D721Med (cell line): ENCODE results near the gene HMGXB3.
A peak's percentile ranks its signal among the peaks of the same experiment; 100 is the strongest.
"Not testable (repeated sequence)": the region's sequence is repeated elsewhere in the genome, so short reads cannot be mapped to it uniquely, and the experiment has no call there.

Experiments used
- DNase-seq: peaks from one replicate; pipeline ENCODE4 v3.0.0; 2011; ENCODE audit warnings: low spot score; ENCODE audit not compliant: insufficient read length
- FAIRE-seq: peaks from 2 replicates; lab custom pipeline; 2011; peaks lifted over from hg19 to GRCh38; lab: Jason Lieb, UNC
- TF ChIP-seq, protein P1 (sequence below): IDR thresholded peaks from 2 replicates; pipeline ENCODE4 v1.5.1; 2012; ENCODE audit warnings: mild to moderate bottlenecking, control low read depth; ENCODE audit not compliant: insufficient read depth; ENCODE audit errors: missing control alignments

HMGXB3 gene

DNA sequence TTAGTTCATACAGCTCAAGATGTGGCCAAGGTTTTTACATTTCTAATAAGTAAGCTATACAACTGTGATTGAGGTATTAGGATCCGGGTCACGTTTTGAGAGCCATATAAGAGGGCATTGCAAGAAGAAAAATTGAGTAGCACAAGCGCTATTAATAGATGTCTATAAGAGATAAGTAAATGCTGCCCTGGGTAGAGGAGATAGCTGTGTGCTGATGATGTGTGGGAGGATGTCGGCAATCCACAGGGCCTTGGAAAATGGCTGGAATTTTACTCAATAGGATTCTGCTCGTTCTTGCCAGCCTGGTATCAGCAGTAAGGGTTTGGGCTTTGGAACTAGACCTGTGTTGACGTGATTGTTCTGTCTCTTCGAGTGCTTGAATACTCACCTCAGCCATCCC is 44.2 kb downstream of the HMGXB3 start:
- FAIRE-seq (no peak), DNase-seq (no peak)
- TF ChIP-seq, protein P1, sequence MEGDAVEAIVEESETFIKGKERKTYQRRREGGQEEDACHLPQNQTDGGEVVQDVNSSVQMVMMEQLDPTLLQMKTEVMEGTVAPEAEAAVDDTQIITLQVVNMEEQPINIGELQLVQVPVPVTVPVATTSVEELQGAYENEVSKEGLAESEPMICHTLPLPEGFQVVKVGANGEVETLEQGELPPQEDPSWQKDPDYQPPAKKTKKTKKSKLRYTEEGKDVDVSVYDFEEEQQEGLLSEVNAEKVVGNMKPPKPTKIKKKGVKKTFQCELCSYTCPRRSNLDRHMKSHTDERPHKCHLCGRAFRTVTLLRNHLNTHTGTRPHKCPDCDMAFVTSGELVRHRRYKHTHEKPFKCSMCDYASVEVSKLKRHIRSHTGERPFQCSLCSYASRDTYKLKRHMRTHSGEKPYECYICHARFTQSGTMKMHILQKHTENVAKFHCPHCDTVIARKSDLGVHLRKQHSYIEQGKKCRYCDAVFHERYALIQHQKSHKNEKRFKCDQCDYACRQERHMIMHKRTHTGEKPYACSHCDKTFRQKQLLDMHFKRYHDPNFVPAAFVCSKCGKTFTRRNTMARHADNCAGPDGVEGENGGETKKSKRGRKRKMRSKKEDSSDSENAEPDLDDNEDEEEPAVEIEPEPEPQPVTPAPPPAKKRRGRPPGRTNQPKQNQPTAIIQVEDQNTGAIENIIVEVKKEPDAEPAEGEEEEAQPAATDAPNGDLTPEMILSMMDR: no peak

DNA sequence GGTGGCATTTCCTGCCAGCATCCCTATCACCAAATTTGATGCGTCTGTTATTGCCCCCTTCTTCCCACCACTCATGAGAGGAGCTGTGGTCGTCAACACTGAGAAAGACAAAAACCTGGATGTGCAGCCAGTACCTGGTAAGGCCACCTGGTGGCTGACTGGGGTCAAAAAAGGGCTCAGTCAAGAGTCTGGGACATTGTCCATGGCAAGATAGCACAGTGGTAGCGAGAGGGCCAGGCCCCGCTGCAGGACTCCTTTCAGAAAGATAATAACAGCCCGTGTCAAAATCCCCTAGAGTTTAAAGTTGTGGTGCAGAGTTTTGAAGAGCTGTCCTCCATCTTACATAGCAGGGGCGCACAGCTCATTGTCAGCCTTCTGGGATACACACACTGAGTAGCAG is 45.0 kb downstream of the HMGXB3 start:
- FAIRE-seq (no peak), DNase-seq (no peak)
- TF ChIP-seq, protein P1: peak; percentile 7

DNA sequence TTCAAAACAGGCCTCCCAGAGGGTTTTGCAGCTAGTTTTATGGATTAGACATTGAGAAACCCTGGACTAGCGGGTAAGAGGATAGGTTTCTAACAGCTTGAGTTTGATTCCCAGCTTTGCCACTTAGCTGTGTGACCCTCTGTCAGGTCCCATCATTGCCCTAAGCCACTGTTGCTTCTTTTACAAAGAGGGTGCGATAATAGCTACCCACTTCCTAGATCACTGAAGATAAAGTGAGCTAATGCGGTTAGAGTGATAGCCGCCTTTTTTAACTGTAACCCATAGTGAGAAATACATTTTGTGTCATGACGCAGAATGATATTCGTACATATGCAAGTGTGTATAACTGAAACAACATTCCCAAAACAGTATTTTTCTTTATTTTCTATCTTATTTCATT is 45.5 kb downstream of the HMGXB3 start:
- no peak for DNase-seq
- TF ChIP-seq, protein P1: no peak
- FAIRE-seq: no peak

DNA sequence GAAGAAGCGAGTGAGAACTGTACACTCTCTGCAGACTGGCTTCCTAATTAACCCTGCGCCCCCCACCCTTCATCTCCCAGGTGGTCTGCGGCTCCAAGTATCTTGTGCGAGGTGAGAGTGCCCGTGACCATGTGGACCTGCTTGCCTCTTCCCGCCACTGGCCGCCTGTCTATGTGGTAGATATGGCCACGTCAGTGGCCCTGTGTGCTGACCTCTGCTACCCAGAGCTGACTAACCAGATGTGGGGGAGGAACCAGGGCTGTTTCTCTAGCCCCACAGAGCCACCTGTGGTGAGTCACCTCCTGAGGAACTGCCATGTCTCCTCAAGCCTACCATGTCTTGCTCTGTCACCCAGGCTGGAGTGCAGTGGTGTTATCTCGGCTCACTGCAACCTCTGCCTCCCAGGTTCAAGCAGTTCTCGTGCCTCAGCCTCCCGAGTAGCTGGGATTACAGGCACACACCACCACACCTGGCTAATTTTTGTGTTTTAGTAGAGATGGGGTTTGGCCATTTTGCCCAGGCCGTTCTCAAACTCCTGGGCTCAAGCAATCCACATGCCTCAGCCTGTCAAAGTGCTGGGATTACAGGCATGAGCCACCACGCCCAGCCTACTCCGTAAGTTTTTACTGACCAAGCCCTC is 49.8 kb downstream of the HMGXB3 start:
- not testable (repeated sequence) for FAIRE-seq, DNase-seq

DNA sequence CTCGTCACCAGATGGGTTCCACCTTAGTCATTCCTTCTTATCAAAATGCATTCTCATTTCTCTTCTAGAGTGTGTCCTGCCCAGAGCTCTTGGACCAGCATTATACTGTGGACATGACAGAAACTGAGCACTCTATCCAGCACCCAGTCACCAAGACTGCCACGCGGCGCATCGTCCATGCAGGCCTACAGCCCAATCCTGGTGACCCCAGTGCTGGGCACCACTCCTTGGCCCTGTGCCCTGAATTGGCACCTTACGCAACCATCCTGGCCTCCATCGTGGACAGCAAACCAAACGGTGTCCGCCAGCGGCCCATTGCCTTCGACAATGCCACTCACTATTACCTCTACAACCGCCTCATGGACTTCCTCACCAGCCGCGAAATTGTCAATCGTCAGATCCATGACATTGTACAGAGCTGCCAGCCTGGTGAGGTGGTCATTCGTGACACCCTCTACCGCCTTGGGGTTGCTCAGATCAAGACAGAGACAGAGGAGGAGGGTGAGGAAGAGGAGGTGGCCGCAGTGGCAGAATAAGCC is 51.2 kb downstream of the HMGXB3 start:
- DNase-seq (no peak), FAIRE-seq (no peak)
- TF ChIP-seq, protein P1: no peak

DNA sequence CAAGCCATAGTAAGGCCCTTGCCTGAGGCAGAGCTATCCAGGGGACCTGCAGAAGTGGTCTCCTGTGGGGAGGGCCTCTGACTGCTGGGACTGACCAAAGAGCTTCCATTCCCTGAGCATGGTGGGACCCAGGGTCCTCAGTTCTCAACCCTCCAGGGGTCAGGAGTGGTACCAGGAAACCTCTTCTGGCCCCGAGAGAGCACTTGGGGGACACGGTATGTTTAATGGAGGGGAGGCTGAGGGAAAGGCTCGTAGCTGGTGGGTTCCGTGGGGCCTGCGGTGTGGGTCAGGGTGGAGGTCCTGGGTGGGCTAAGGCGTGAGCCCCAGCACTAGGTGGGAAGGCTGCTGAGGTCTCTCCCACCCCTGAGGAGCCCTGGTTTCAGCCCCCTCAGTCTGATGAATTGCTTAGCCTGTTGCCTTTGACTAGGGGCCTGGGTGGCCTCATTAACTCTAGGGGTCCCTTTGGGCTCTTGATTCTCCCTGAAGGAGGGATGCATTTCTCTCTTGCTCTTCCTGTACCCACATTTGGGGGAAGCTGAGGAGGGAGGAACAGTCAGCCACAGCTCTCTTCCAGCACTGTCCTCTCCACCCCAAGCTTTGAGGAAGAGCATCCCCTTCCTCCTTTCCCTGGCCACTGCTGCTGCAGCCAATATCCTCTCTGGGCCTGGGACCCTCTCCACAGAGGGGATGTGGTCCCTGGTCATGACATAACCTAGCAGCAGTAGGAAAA is 51.9 kb downstream of the HMGXB3 start:
- TF ChIP-seq, protein P1: no peak
- no peak for FAIRE-seq
- DNase-seq: no peak

DNA sequence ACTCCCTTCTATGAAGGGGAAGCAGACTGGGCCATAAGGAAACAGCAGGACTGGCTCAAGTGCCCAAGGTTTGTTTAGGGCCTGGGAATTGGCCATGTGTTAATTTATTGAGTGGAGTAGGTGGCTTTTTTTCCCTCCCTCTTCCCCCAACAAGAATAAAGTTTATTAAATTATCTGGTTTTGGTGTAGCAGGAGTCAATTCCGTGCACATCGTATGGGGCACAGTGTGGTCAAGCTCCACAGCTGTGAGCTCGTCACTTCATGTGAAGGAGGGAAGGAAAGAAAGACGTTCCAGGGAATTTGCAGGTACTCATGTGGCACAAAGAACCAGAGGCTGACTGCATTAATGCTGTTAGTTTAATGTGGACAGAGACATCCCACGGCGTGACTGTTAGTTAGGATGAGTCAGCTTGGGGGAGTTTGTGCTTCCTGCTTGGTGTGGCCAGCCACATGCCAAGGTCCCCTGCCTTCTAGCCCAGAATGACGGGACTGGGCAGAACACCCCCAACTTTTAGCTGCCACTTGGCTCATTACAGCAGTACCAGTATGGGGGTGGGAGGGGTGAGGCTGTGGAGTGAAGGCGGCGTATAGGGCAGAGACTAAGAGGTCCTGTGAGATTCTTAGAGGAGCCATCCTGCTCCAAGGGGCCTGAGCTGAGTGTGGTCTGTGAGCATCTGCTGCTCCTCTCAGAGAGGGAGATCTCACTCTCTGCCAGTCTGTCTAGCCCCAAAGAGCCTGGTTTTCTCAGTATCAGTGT is 52.6 kb downstream of the HMGXB3 start:
- no peak for DNase-seq
- TF ChIP-seq, protein P1: no peak
- FAIRE-seq: no peak
